ENCODE data around the gene PRR14L.
"Not testable (repeated sequence)": the region's sequence is repeated elsewhere in the genome, so short reads cannot be mapped to it uniquely, and the experiment has no call there.

- TF ChIP-seq POLR2A, EP300 (IDR thresholded peaks at IDR 0.05): not testable (repeated sequence)
Observed at GRCh38 chr22:31674219-31674618, 75.7 kb downstream of the PRR14L start.
